ENCODE measurements around the gene CD79A.

GRCh38 chr19:41921577-41922576 lies 44.8 kb downstream of the CD79A start:
- TF ChIP-seq REST (IDR thresholded peaks at IDR 0.05; ENCODE audit: insufficient read depth in 1 of 2, low read depth in 2 of 2, low read length in 2 of 2) (no peak), TAF1 (IDR thresholded peaks at IDR 0.05; ENCODE audit: borderline replicate concordance, insufficient read depth, low read length) (no peak), POLR2AphosphoS5 (IDR thresholded peaks at IDR 0.05; ENCODE audit: low read depth, low read length) (no peak), SIN3A (IDR thresholded peaks at IDR 0.05; ENCODE audit: borderline replicate concordance, insufficient read depth, low read length) (no peak)

Measured in PFSK-1 (cell line).